Activated CD4-positive, alpha-beta memory T cell treated with anti-CD3 and anti-CD28 coated beads, Interleukin-2, amount 10 ng/mL, durations not matched to agents 7 days and 5 days (primary cell): ENCODE results near the gene TUBGCP5. TPM values are rescaled to one million over a fixed set of nuclear protein-coding genes. Genes with fewer than 3 reads are reported as not detected.

Experiments used
- CTCF ChIA-PET: fragments of 350-600 bp; sonication (Branson Sonifier 250); formaldehyde crosslinking; loops from one replicate; lab custom pipeline; 2021; ENCODE audit warnings: antibody characterized with exemption, inconsistent platforms; lab: Charles Lee
- POLR2A ChIA-PET: fragments of 350-600 bp; sonication (Branson Sonifier 250); formaldehyde crosslinking; loops from one replicate; lab custom pipeline; 2021; ENCODE audit warnings: antibody characterized with exemption; lab: Charles Lee
- DNase-seq: peaks from one replicate; pipeline ENCODE4 v3.0.0-alpha.2; 2020
- H3K27ac Mint-ChIP-seq: one replicate; pipeline ENCODE4 v1.8.0; 2021; ENCODE audit warnings: mild to moderate bottlenecking, mixed read lengths
- H3K27me3 Mint-ChIP-seq: one replicate; pipeline ENCODE4 v1.8.0; 2021; ENCODE audit warnings: mixed read lengths
- H3K36me3 Mint-ChIP-seq: one replicate; pipeline ENCODE4 v1.8.0; 2021; ENCODE audit warnings: low read depth, mixed read lengths
- H3K4me1 Mint-ChIP-seq: one replicate; pipeline ENCODE4 v1.8.0; 2021; ENCODE audit warnings: mixed read lengths
- H3K4me3 Mint-ChIP-seq: one replicate; pipeline ENCODE4 v1.8.0; 2021; ENCODE audit warnings: mild to moderate bottlenecking, mixed read lengths
- H3K9me3 Mint-ChIP-seq: one replicate; pipeline ENCODE4 v1.8.0; 2021; ENCODE audit warnings: mixed read lengths
- total RNA-seq, 2 experiments: library from RNA; stranded (reverse); gene quantifications; one replicate each; pipeline ENCODE4 v1.2.3, GENCODE V29; 2021

Gene TUBGCP5
- total RNA-seq, 2 experiments from 2014 or later, result 13.2 TPM

GRCh38 chr15:22952796-22953579 lies 86.4 kb downstream of the TUBGCP5 start:
- H3K27me3 Mint-ChIP-seq, result no peaks in the 10 kb centered on the region
- POLR2A ChIA-PET, result no interaction called here
- H3K27ac Mint-ChIP-seq, result no peak overlapping the region
- CTCF ChIA-PET, result no interaction called here
- no peaks in the 10 kb centered on the region for H3K9me3 Mint-ChIP-seq
- DNase-seq, result no peak
- no peaks in the 10 kb centered on the region for H3K36me3 Mint-ChIP-seq
- H3K4me3 Mint-ChIP-seq, result no peak overlapping the region
- H3K4me1 Mint-ChIP-seq, result peaks cover 13% of the 10 kb centered on the region

- H3K36me3 Mint-ChIP-seq, result no peaks in the 10 kb centered on the region
- CTCF ChIA-PET, result no interaction called here
- no peaks in the 10 kb centered on the region for H3K27me3 Mint-ChIP-seq
- H3K27ac Mint-ChIP-seq, result no peak overlapping the region
- DNase-seq, result no peak
- no peaks in the 10 kb centered on the region for H3K9me3 Mint-ChIP-seq
- POLR2A ChIA-PET, result no interaction called here
- H3K4me3 Mint-ChIP-seq, result no peak overlapping the region
- peaks cover 15% of the 10 kb centered on the region for H3K4me1 Mint-ChIP-seq
Observed at GRCh38 chr15:22951381-22952280, 87.7 kb downstream of the TUBGCP5 start.

- no peaks in the 10 kb centered on the region for H3K9me3 Mint-ChIP-seq
- H3K27ac Mint-ChIP-seq, result no peak overlapping the region
- ChIA-PET POLR2A (no interaction called here), CTCF (no interaction called here)
- no peaks in the 10 kb centered on the region for H3K27me3 Mint-ChIP-seq
- peaks cover 15% of the 10 kb centered on the region for H3K4me1 Mint-ChIP-seq
- no peaks in the 10 kb centered on the region for H3K36me3 Mint-ChIP-seq
- DNase-seq, result no peak
- no peak overlapping the region for H3K4me3 Mint-ChIP-seq
Observed at GRCh38 chr15:22951031-22951380, 88.4 kb downstream of the TUBGCP5 start.

GRCh38 chr15:22950256-22950990 lies 88.9 kb downstream of the TUBGCP5 start:
- CTCF ChIA-PET, result no interaction called here
- Mint-ChIP-seq H3K4me1 (peaks cover 15% of the 10 kb centered on the region), H3K9me3 (no peaks in the 10 kb centered on the region), H3K27me3 (no peaks in the 10 kb centered on the region), H3K36me3 (no peaks in the 10 kb centered on the region), H3K4me3 (no peak overlapping the region), H3K27ac (no peak overlapping the region)
- no peak for DNase-seq
- POLR2A ChIA-PET, result no interaction called here

Other genes with a start within 250 kb of the TUBGCP5 start
- 10 to 100 TPM; 47.1 to 49.9 TPM for gene NIPA2, start 200.9 kb downstream of the TUBGCP5 start, total RNA-seq
- gene CYFIP1, start 59.2 kb downstream of the TUBGCP5 start, total RNA-seq, result 10 to 100 TPM; 23.1 to 24.9 TPM
- not detected for gene GOLGA6L1, start 97.3 kb upstream of the TUBGCP5 start, total RNA-seq